Neural cell (in vitro differentiated cells): ENCODE data around the gene ANXA4. TPM values are rescaled to one million over a fixed set of nuclear protein-coding genes. Genes with fewer than 3 reads are reported as not detected.
"Not testable (repeated sequence)": the region's sequence is repeated elsewhere in the genome, so short reads cannot be mapped to it uniquely, and the experiment has no call there.

Experiments
- H2AFZ ChIP-seq: fragments of 200-600, 300-800 bp; sonication (generic), shearing (Covaris generic); 2 replicates; pipeline ENCODE4 v1.6.0; 2014; ENCODE audit warnings: low read depth, mild to moderate bottlenecking, antibody characterized with exemption, low read length, moderate library complexity
- H3F3A ChIP-seq: fragments of 200-600 bp; shearing (Covaris generic); 2 replicates; pipeline ENCODE4 v1.6.1; 2016; ENCODE audit warnings: mild to moderate bottlenecking, moderate library complexity, mixed read lengths, antibody characterized with exemption, low read length; ENCODE audit not compliant: insufficient read depth, poor library complexity, severe bottlenecking
- H3K27ac ChIP-seq: fragments of 200-600, 300-800 bp; sonication (generic), shearing (Covaris generic); 2 replicates; pipeline ENCODE4 v1.5.1; 2014; ENCODE audit warnings: mild to moderate bottlenecking, low read length, moderate library complexity
- H3K27me3 ChIP-seq: fragments of 300-800, 200-600 bp; sonication (generic), shearing (Covaris generic); 2 replicates; pipeline ENCODE4 v1.6.0; 2014; ENCODE audit warnings: mild to moderate bottlenecking, low read depth, low read length, moderate library complexity; ENCODE audit not compliant: insufficient read depth
- H3K36me3 ChIP-seq: fragments of 300-800, 200-600 bp; sonication (generic), shearing (Covaris generic); 2 replicates; pipeline ENCODE4 v1.5.1; 2014; ENCODE audit warnings: mild to moderate bottlenecking, antibody characterized with exemption, low read length, moderate library complexity; ENCODE audit not compliant: insufficient read depth
- H3K4me2 ChIP-seq: fragments of 300-800, 200-600 bp; sonication (generic), shearing (Covaris generic); 2 replicates; pipeline ENCODE4 v1.6.0; 2014; ENCODE audit warnings: mild to moderate bottlenecking, low read length
- H3K4me3 ChIP-seq: fragments of 300-800, 200-600 bp; sonication (generic), shearing (Covaris generic); 2 replicates; pipeline ENCODE4 v1.5.1; 2014; ENCODE audit warnings: mild to moderate bottlenecking, low read length, moderate library complexity
- H3K79me2 ChIP-seq: fragments of 200-600 bp; shearing (Covaris generic); replicated peaks from 2 replicates; pipeline ENCODE4 v1.6.0; 2014; ENCODE audit warnings: mild to moderate bottlenecking, low read length, moderate library complexity; ENCODE audit not compliant: insufficient read depth
- H3K9ac ChIP-seq: fragments of 300-800, 200-600 bp; sonication (generic), shearing (Covaris generic); 2 replicates; pipeline ENCODE4 v1.6.1; 2016; ENCODE audit warnings: mild to moderate bottlenecking, low read length, mixed read lengths
- H3K9me2 ChIP-seq: fragments of 200-600 bp; shearing (Covaris generic); 2 replicates; pipeline ENCODE4 v1.6.1; 2016; ENCODE audit warnings: mild to moderate bottlenecking, low read length, mixed read lengths; ENCODE audit not compliant: insufficient read depth
- H3K9me3 ChIP-seq: fragments of 200-600, 300-800 bp; sonication (generic), shearing (Covaris generic); 2 replicates; pipeline ENCODE4 v1.6.1; 2016; ENCODE audit warnings: mild to moderate bottlenecking, mixed run types, low read length, moderate library complexity, mixed read lengths
- H4K20me1 ChIP-seq: fragments of 200-600 bp; shearing (Covaris generic); 2 replicates; pipeline ENCODE4 v1.6.1; 2016; ENCODE audit warnings: mild to moderate bottlenecking, mixed run types; ENCODE audit not compliant: insufficient read depth
- EP300 ChIP-seq: fragments of 450-650 bp; conservative IDR thresholded peaks from 2 replicates; pipeline ENCODE4 v1.6.1; 2014; ENCODE audit warnings: antibody characterized with exemption, mild to moderate bottlenecking, moderate library complexity; ENCODE audit not compliant: poor library complexity, severe bottlenecking
- EZH2 ChIP-seq: fragments of 200-600, 300-800 bp; shearing (Covaris generic), sonication (generic); IDR thresholded peaks from 2 replicates; pipeline ENCODE4 v1.6.1; 2014; ENCODE audit warnings: antibody characterized with exemption, low read length, borderline replicate concordance, mild to moderate bottlenecking; ENCODE audit not compliant: insufficient read depth, poor library complexity, severe bottlenecking
- MXI1 ChIP-seq: fragments of 450-650 bp; conservative IDR thresholded peaks from 2 replicates; pipeline ENCODE4 v1.6.1; 2014; ENCODE audit warnings: antibody characterized with exemption, mild to moderate bottlenecking; ENCODE audit not compliant: poor library complexity, severe bottlenecking
- RAD21 ChIP-seq: fragments of 450-650 bp; conservative IDR thresholded peaks from 2 replicates; pipeline ENCODE4 v1.6.1; 2014; ENCODE audit warnings: antibody characterized with exemption, mild to moderate bottlenecking, moderate library complexity
- TAF1 ChIP-seq: IDR thresholded peaks from 2 replicates; pipeline ENCODE4 v1.6.1; 2012; ENCODE audit warnings: low read depth
- polyA plus RNA-seq: library from polyadenylated mRNA; depleted of rRNA; stranded (reverse); fragments of >200 nt; gene quantifications from 2 replicates; pipeline ENCODE4 v1.2.3, GENCODE V29; 2014
- TF ChIP-seq, protein P1 (sequence below): fragments of 450-650 bp; IDR thresholded peaks from 2 replicates; pipeline ENCODE4 v1.5.1; 2014; ENCODE audit warnings: antibody characterized with exemption, mild to moderate bottlenecking, moderate library complexity; ENCODE audit not compliant: poor library complexity, severe bottlenecking

Gene ANXA4
- polyA plus RNA-seq, 1 donor from 2014 or later: 1.8 TPM

DNA sequence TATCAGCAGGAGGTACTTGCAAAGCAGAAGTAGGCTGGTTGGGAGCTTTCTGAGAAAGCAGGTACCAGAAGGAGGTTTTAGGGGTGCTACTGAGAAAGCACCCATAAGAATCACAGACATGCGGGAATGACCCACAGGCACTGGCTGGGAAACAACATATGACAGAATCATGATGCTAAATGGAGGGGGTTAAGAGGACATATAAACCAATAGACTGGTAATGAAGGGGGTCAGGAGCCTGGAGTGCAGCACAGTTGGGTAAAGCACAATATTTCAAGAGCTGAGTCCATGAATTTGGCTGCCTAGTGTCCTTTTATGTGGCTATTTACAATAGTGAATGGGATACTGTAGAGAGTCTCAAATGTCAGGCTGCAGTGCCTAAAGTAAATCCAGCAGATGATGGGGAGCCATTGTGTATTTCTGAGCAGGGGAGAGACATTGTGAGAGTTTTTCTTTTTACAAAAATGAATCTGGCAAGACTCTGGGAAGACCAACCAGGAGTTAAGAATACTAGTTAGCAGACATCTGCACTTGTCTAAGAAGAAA lies 59.9 kb downstream of the ANXA4 start:
- TF ChIP-seq RAD21: no peak
- no peak for TF ChIP-seq TAF1
- TF ChIP-seq, protein P1, sequence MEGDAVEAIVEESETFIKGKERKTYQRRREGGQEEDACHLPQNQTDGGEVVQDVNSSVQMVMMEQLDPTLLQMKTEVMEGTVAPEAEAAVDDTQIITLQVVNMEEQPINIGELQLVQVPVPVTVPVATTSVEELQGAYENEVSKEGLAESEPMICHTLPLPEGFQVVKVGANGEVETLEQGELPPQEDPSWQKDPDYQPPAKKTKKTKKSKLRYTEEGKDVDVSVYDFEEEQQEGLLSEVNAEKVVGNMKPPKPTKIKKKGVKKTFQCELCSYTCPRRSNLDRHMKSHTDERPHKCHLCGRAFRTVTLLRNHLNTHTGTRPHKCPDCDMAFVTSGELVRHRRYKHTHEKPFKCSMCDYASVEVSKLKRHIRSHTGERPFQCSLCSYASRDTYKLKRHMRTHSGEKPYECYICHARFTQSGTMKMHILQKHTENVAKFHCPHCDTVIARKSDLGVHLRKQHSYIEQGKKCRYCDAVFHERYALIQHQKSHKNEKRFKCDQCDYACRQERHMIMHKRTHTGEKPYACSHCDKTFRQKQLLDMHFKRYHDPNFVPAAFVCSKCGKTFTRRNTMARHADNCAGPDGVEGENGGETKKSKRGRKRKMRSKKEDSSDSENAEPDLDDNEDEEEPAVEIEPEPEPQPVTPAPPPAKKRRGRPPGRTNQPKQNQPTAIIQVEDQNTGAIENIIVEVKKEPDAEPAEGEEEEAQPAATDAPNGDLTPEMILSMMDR: no peak
- no peak for TF ChIP-seq EZH2
- Histone ChIP-seq H3K9me2 (no peaks in the 10 kb centered on the region), H2AFZ (no peak overlapping the region), H4K20me1 (no peaks in the 10 kb centered on the region), H3K4me2 (no peak overlapping the region), H3K36me3 (no peaks in the 10 kb centered on the region), H3K27ac (no peak overlapping the region), H3F3A (no peaks in the 10 kb centered on the region), H3K27me3 (no peaks in the 10 kb centered on the region), H3K79me2 (no peaks in the 10 kb centered on the region), H3K9ac (no peak overlapping the region), H3K9me3 (no peaks in the 10 kb centered on the region), H3K4me3 (no peak overlapping the region)

DNA sequence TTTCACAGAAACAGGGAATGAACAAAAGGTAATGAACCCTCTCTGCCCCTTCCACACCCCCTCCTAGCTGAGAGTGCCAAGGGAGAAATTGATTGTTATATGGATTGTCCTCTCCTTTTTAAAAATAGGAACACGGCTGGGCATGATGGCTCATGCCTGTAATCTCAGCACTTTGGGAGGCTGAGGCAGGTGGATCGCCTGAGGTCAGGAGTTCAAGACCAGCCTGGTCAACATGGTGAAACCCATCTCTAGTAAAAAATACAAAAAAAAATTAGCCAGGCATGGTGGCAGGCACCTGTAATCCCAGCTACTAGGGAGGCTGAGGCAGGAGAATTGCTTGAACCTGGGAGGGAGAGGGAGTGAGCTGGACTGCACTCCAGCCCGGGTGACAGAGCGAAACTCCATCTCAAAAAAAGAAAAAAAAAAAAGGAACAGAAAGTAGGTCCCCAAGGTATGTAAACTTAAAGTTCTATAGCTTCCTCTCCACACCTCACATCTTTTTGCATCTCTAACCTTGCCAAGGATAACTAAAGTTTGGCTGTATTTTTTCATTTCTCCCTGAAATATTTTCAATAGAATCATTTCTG lies 60.9 kb downstream of the ANXA4 start:
- H3K79me2 ChIP-seq, H3K27me3 ChIP-seq, H3K4me2 ChIP-seq, H3F3A ChIP-seq, H3K36me3 ChIP-seq, H3K4me3 ChIP-seq, H3K9me2 ChIP-seq, H4K20me1 ChIP-seq, H3K9ac ChIP-seq, H2AFZ ChIP-seq, H3K27ac ChIP-seq, H3K9me3 ChIP-seq: not testable (repeated sequence)

DNA sequence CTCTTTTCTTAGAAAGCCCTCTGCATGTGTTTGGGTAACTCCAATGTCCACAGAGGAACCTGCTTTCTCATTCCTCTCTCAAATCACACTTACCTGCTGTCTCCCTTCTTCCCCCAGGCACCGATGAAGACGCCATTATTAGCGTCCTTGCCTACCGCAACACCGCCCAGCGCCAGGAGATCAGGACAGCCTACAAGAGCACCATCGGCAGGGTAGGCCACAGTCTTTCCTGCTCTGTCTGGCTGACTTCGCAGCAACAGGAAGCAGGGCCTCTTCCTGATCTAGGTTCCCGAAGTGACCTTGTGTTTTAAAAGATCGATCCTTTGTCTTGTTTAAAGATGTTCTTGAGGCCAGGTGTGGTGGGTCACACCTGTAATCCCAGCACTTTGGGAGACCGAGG lies 62.5 kb downstream of the ANXA4 start:
- Histone ChIP-seq H2AFZ (no peak overlapping the region), H3K4me3 (no peak overlapping the region), H3K9me2 (no peaks in the 10 kb centered on the region), H3K9ac (no peak overlapping the region), H3K27me3 (no peaks in the 10 kb centered on the region), H3F3A (no peaks in the 10 kb centered on the region), H3K79me2 (no peaks in the 10 kb centered on the region), H3K9me3 (no peaks in the 10 kb centered on the region), H3K27ac (no peak overlapping the region), H4K20me1 (no peaks in the 10 kb centered on the region), H3K36me3 (no peaks in the 10 kb centered on the region), H3K4me2 (no peak overlapping the region)
- TF ChIP-seq, protein P1: no peak
- no peak for TF ChIP-seq EZH2
- TF ChIP-seq MXI1: no peak
- no peak for TF ChIP-seq RAD21
- TF ChIP-seq EP300: no peak
